Brain pericyte (primary cell): ENCODE data around the gene GRM7.

Source experiments
- DNase-seq: peaks from one replicate; pipeline ENCODE4 v3.0.0-alpha.2; 2012; ENCODE audit warnings: low read depth, low spot score

The GRM7 gene

GRCh38 chr3:7146529-7146928 is 285.6 kb downstream of the GRM7 start:
- no peak for DNase-seq

GRCh38 chr3:7158516-7158915 is 297.6 kb downstream of the GRM7 start:
- no peak for DNase-seq

DNA sequence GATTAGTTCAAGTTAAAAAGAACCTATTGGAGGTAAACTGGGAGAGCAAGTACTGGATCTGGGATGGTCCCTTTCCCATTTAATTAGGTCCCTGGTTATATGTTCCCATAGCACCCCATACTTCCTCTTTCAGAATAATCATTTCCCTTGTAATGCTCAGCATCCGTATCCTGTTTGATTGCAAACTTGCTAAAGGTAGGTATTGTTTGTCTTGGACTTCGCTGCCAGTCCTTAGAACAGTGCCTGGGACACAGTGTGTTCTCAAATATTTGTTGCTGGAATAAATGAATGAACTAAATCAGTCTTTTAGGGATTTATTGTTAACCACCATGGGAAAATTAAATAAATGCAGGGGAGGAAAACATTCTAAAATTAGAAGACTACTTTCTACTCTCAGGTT is 299.8 kb downstream of the GRM7 start:
- no peak for DNase-seq

DNA sequence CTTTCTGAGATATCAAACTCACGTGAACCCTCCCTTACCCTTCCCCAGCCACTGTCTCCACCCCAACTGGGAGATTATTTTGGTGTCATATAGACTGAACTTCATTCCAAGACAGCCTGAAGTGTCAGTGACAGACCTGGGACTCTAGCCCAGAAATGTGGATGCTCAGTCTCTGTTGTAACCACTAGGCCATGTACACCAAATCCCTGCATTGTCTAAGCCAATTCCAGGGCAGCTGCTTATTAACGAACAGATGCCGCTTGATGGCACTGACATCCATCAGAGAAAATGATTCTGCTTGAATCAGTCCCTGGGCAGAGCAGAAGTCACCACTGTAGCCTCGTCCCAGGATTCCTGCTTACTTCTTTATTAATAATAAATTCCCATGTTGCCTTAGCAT is 305.5 kb downstream of the GRM7 start:
- DNase-seq: no peak

GRCh38 chr3:7171493-7171892 is 310.6 kb downstream of the GRM7 start:
- no peak for DNase-seq

DNA sequence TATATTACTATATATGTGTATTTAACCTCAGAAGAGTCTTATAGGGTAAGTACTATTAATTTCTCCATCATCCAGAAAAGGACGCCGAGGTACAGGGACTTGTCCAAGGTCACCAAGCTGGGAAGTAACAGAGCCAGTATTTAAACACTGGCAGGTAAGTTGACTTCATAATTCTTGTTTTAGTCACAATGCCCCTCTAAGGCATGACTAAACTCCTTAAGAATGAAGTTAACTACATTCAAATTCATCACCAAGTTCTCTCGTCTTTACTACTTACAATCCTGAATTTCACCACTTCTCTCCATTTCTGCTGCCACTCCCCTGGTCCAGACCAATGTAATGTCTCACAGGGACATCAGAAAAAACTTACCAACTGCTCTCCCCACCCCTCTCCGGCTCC is 312.1 kb downstream of the GRM7 start:
- DNase-seq: no peak

DNA sequence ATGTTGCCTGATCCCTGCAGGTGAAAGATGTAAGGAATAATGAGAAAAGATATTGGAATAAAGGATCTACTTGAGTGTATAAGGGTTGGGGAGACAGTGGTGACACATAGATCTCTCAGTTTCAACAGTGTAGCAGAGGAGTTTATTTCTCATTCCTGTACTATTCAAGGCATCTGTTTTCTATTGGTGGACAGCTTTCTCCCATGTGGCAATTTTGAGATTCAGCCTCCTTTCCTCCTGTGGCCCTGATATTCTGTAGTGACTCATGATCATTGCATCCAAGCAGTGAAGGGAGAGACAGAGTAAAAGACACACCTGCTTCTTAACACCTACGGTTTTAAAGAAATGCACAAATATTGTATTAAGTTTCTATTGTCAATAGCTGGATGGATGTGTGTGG is 327.6 kb downstream of the GRM7 start:
- no peak for DNase-seq

DNA sequence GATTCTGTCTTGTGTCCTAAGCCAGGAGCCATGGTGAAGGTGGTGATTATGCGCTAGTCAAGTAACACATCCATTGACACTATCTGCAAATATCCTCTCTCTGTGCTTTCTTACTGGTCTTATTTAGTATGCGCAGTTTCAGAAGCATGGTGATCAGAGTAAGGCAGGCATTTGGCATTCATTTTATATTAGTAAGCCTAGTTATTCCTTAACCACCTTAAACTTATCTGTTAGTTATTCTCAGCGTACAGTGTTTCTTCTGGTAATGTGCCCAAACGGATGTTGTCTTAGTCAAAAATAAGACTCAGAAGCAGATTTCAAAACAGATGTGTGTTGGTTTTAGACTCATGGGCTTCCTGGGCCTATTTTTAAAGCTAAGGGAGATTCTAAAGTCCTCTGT is 329.2 kb downstream of the GRM7 start:
- no peak for DNase-seq

DNA sequence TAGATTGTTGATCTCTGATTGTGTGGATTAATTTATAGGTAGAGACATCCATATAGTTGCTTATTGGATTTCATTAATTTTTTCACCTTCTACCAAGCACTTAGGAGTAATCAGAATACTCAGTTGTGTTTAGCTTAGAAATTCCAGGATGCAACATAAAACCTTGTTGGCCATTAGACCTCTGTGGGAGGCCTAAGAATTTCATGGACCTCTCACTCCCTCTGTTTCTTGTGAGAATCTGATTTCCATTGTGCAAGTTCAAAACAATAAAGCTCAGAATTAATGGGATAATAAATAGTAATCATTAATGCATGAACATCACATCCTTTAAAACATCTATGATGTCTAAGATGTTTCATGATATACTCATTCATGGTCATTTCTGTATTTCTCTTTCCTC is 332.4 kb downstream of the GRM7 start:
- no peak for DNase-seq

- no peak for DNase-seq
These were observed 333.3 kb downstream of the GRM7 start for GRCh38 chr3:7194071-7194835.

DNA sequence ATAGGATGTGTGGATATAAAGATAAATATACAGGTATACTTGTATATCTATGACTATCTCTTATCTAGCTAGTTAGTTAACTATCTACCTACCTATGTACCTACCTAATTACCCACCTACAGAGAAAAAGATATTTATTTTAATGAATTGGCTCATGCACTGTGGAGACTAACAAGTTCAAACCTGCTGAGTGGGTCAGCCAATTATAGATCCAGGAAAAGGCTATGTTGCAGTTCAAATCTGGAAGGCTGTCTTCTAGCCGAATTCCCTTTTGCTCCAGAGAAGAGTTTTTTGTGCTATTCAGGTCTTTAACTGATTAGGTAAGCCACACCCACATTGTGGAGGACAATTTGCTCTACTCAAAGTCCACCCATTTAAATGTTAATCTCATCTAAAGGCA is 335.0 kb downstream of the GRM7 start:
- DNase-seq: no peak

DNA sequence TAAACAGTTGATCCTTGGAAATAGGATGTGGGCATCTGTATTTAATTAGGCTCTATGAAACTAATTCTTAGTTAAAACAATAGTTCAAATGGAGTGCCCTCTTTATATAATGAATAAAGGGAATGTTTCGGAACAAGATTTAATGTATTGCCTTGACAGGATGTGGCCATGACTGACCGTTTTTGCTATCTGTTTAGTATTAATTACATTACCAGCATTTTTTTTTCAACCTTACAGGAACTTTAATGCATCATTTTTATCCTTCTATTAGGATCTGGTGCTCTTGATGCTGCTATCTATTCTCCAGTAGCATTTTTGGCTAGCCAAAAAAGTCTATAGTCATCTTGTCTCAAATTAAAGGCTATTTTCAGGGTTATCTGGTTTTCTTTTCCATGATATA is 340.9 kb downstream of the GRM7 start:
- no peak for DNase-seq

DNA sequence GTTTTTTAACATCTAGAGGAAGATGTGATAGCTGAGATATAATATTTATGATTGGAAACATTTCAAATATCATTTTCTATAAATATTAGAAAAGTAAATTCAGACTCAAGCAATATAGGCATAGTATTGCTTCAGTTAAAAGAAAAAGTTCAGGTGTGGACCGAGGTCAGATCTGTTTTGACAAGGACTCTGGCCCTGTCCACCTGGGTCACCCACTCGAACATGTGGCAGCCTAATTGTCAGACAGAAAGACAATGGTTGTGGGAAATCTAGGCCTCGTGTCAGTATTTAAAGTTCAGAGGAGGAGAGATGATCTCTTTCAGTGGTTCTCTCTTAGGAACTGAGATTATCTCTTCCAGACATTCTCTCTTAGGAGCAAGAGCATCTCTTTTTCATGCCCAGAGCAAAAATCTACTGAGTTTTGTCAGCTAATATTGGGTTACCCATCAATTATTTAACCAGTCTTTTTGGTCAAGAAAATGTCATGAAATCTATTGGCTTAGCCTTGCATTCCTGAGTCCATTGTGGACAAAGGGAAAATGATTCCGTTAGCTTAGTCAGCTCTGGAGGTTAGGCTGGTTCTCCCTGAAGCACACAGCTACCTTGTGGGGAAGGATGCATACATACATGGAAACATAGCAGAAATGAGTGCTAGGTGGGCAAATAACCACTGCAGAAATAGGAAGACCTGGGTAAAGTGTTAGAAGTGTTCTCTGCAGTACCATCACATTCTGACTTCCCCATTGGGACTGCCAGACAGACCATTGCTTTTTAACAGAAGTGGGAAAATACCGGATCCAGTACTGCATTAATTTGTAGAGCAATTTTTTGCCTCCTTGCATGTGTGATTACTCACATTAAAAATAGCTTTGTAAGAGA is 343.3 kb downstream of the GRM7 start:
- DNase-seq: no peak

DNA sequence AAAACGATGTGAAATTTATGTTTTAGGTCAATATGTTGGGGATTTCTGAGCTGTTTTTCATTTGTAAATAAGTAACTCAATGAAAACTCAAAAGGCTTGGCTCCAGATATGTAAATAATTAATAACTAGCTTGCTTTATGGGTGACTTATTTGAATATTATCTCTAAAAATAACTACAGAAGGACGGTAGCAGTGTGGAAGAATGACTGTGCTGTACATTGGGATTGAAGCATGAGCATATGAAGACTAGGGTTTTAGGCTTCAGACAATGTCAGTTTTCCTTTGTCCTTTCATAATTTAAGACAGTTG is 343.9 kb downstream of the GRM7 start:
- no peak for DNase-seq

DNA sequence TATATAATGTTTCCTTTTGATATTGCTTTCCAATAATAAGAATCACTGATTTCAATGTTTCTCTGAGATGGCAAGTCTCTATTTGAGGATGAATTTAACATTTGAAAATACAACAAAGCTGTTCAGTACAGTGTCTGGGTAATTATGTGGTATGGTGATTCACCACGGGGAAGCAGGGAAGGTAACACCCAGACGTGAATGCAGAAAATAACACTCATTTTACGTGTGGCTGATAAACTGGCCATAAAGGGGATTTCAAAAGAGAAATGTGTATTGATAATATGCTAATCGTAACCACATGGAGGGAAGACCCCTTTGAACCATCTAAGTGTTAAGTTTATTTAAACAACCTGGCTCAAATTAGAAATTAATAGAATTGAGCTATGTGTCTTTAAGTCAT is 344.6 kb downstream of the GRM7 start:
- DNase-seq: no peak

DNA sequence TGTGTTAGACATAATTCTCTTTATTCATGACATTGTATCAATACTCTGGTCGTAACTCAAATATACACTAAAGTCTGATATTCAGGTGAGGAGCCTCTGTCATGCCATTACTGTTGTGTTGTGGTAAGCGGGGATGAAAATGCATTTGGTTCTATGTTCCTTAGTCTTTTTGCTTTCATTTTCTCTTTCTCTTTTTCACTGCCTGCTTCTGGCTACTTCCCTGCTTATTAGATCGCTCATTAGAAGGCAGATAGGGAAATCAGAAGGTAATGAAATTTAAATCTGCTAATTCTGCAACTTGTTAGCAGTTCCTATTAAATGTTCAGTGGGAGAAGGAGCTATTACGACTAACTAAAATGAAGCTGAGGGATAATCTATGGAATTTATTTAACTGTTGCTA is 345.0 kb downstream of the GRM7 start:
- DNase-seq: no peak

GRCh38 chr3:7207125-7207524 is 346.2 kb downstream of the GRM7 start:
- no peak for DNase-seq

GRCh38 chr3:7207928-7208327 is 347.0 kb downstream of the GRM7 start:
- no peak for DNase-seq

GRCh38 chr3:7209098-7209497 is 348.2 kb downstream of the GRM7 start:
- no peak for DNase-seq

DNA sequence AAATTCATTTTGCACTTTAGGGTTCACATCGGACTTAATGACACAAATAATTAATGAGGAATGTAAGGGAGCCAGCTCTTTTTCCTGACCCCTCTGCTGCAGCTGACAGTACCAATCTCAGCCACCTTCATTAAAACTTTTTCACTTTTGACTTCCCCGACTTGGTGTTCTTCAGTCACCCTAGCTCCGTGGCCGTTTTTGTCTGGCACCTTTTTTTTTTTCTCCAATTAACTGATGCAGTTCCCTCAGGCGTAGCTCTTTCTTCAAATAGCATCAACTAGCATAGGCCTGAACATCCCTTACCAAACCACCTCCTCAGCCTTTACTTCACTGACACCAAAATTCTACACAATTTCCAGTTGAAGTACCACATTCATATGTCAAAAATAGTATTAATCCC is 350.8 kb downstream of the GRM7 start:
- no peak for DNase-seq

DNA sequence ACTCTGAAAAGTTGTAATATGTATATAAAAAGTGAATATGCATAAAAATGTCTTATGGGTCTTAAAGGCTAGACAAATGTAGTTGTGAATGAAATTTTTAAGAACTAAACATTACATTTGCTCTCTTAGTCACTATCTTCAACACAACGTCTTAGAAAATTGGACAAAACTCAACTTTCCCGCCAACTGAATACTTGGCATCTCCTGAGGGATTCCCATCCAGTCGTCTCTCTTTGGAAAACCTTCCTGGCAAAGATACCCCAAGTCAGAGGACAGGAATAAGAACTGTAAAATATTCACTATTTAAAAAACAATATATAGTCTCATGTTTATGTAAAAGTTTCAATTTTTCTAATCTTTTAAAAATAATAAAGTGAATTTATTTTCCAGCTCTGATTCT is 354.8 kb downstream of the GRM7 start:
- DNase-seq: no peak

DNA sequence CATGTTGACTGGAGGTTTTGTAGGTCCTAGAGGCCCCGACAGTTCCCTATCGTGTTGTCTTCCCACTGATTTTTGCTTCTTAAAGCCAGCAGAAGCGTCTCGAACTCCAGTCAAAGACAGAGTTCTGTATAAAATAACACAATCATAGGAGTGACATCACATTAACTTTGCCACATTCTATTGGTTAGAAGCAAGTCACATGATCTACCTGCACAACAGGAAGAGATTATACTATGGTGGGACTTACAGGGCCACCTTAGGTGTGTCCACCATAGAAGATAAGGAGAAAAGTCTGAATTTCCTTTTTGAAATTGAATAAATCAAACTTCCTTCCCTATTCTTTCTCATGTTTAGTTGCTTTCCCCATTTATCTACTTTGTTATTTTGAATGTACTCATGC is 365.5 kb downstream of the GRM7 start:
- no peak for DNase-seq

DNA sequence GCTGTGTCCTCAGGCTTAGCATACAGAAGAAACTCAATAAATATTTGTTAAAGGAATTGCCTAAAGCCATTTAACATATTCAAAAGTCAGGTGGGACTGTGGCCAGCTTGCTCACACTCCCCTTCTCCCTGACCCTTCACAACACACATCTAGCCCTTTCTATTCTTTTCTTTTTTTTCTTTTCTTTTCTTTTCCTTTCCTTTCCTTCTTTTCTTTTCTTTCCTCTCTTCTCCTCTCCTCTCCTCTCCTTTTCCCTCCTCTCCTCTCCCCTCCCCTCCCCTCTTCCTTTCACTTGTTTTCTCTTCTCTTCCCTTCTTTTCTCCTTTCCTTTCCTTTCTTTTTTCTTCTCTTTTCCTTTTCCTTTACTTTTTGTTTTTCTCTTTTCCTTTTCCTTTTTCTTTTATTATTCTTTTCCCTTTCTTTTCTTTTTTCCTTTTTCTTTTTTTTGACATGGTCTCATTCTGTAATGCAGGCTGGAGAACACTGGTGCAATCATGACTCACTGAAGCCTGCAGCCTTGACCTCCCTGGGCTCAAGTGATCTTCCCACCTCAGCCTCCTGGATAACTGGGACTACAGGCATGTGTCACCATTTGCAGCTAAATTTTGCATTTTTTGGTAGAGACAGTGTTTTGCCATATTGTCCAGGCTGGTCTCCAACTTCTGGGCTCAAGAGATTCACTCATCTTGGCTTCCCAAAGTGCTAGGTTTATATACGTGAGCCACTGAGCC is 377.8 kb downstream of the GRM7 start:
- no peak for DNase-seq
